Tibial nerve (tissue), 4 donors: ENCODE measurements around the gene NAA60.

Experiments
- EP300 ChIP-seq, 2 donors: sonication (generic); formaldehyde crosslinking; IDR thresholded peaks; one replicate each; pipeline ENCODE4 v1.6.1; 2017; ENCODE audit warnings: antibody characterized with exemption in 2 of 2, mild to moderate bottlenecking in 1 of 2
- POLR2A ChIP-seq, 2 donors: fragments of 450-650 bp; IDR thresholded peaks; one replicate each; pipeline ENCODE4 v1.6.1; 2017; ENCODE audit warnings: antibody characterized with exemption in 2 of 2, mild to moderate bottlenecking in 2 of 2, moderate library complexity in 2 of 2
- TF ChIP-seq, protein P1 (sequence below), 5 experiments: fragments of 200-600 bp in 3 of 5; fragments of 450-650 bp in 2 of 5; sonication (generic) in 3 of 5; IDR thresholded peaks; one replicate each; pipeline ENCODE4 v1.5.1; 2016 to 2019; ENCODE audit warnings: antibody characterized with exemption in 5 of 5, mild to moderate bottlenecking in 3 of 5, moderate library complexity in 2 of 5

DNA sequence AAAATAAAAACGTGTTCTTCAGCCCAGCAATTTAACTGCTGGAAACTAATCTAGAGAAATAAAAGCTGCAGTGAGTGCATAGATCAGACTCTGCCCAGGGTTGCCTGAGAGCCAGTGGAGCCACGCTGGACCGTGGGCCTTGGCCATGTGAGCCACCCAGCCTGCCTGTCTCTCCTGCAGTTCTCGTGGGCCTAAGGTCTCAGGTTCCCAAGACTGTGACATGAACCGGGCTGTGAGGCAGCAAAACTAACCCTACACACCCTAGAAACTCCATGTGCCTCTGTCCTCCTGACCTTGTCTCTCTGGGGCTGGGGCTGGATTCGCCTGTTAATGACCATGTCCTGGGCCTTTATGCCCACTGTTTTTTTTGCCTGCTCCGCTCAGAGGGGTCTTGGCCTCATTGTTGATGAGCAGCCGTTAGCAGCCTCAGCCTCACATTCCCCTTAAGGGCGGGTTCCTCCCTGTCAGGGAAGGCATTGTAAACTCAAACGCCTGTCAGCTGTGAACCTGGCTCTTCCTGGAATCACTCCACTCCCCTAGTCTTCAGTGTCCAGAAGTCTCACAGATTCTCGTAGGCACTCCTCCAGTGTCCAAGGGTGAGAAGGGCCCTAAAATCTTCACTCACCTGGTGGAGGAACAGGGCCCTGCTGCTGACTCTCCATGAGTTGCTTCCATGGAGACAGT is 34.9 kb downstream of the NAA60 start:
- TF ChIP-seq, protein P1, sequence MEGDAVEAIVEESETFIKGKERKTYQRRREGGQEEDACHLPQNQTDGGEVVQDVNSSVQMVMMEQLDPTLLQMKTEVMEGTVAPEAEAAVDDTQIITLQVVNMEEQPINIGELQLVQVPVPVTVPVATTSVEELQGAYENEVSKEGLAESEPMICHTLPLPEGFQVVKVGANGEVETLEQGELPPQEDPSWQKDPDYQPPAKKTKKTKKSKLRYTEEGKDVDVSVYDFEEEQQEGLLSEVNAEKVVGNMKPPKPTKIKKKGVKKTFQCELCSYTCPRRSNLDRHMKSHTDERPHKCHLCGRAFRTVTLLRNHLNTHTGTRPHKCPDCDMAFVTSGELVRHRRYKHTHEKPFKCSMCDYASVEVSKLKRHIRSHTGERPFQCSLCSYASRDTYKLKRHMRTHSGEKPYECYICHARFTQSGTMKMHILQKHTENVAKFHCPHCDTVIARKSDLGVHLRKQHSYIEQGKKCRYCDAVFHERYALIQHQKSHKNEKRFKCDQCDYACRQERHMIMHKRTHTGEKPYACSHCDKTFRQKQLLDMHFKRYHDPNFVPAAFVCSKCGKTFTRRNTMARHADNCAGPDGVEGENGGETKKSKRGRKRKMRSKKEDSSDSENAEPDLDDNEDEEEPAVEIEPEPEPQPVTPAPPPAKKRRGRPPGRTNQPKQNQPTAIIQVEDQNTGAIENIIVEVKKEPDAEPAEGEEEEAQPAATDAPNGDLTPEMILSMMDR (IDR thresholded peaks at IDR 0.05) = no peak
- TF ChIP-seq POLR2A (IDR thresholded peaks at IDR 0.05) (no peak), EP300 (IDR thresholded peaks at IDR 0.05) (no peak)
